Subcutaneous adipose tissue (tissue), 4 donors: ENCODE measurements around the gene AKT1. TPM values are rescaled to one million over a fixed set of nuclear protein-coding genes. Genes with fewer than 3 reads are reported as not detected.

Source experiments
- CTCF ChIP-seq: fragments of 450-650 bp; IDR thresholded peaks from one replicate; pipeline ENCODE4 v1.5.1; 2016; ENCODE audit warnings: low read depth, mild to moderate bottlenecking, control low read depth, antibody characterized with exemption, moderate library complexity
- total RNA-seq, 4 donors: library from RNA; depleted of rRNA; stranded (reverse); fragments of >200 nt; gene quantifications; one replicate each; pipeline ENCODE4 v1.1.0, GENCODE V29; 2016

The AKT1 gene
- total RNA-seq, result 100 to 1,000 TPM in 3 of 4 donors, 10 to 100 TPM in 1; 70.9 to 264 (median 110) TPM

DNA sequence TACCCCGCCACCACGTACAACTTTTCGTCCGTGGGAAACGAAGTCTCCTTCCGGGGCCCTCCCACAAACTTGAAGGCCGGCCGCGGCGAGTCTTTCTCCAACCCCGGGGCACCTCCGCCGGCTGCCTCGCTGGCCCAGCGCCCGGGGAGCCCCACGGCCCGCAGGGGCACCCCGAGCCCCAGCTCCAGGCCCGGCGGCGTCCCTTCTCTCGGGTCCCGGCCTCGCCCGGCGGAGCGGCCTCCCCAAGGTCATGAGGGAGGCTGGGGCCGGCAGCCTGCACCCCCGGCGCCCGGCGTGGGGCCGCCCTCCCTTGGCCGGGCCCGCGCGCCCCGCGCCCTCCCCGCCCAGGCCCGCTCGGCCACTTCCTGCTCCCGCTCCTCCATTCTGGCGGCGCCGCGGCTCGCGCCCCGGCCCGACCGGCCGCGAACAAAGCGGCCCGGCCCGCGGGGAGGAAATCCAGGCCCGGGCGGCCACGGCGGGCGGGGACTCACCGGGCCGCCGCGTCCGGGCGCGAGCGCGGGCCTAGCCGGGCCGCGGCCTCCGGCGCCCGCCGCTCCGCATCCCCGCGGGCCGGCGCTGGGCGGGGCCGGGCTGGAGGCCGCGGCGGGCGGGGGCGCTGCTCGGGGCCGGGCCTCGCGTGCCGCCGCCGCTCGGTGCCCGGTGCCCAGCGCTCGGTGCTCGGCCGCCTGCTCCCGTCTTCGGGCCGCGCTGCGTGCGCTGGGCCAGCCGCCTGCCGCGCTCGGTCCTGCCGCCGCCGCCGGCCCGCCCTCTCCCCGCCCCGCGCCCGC lies at the start of gene AKT1:
AKT1 (minus strand) TSS at position 756 of the 788 bp plus-strand sequence. CDS start 3,105 bp downstream, outside the sequence.
- TF ChIP-seq CTCF, result no peak

DNA sequence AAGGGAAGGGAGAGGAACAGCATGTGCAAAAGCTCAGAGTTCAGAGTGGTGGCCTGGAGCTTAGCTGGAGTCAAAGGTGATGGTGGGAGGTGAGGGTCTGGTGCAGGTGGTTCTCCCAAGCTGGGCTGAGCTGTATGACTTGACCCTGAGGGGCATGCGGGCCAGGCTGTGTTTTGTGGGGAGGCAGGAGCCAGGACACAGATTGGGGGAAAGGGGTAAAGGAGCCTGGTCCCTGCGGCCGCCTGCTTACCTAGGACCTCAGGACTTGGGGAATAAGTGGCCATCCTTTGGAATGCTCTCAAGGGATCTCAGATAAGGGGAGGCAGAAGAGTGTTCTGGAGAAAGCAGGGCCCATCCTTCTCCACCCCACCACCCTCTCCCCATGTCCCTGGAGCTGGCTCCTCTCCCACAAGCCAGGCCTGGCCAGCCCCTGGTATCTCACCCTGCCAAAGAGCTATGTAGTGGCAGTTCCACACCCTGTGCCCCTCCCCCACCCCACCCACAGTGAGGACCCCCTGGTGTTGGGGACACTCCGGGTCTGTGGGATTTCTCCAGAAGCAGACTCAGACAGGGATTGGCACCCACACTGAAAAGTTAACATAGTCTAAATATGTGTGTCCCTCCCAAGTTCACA lies 49.6 kb upstream of the AKT1 start:
- no peak for TF ChIP-seq CTCF

DNA sequence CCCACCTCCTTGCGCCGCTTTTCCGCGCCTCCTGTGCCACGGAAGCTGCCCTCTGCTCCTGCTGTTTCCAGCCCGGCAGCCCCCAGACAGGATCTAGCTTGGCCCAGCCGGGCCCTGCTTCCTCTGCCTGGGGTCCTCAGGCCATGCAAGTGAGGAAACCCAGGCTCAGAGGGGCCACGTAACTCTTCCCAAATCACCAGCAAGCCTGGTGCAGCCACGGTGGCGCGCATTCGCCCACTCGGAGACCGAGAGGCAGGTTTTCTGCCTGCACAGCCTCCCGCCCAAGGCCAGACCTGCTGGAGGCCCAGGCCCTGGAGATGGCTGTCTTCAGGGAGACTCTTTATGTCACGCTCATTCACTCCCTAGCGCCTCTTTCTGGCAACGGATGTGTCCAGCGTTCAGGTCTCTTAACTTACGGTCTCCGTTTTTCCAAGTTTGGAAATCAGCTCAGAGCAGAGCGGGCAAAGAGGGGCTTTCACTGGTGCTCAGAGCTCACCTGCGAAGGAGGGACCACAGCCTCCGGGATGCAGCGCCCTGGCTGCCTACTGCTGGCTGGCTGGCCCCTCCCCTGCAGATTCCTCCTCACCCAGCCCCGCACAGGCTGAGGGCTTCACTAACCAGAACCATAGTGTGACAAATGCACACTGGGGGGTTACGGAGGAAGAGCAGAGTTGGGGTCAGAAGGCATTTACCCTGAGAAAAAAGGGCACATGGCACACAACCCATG lies 48.9 kb upstream of the AKT1 start:
- no peak for TF ChIP-seq CTCF

DNA sequence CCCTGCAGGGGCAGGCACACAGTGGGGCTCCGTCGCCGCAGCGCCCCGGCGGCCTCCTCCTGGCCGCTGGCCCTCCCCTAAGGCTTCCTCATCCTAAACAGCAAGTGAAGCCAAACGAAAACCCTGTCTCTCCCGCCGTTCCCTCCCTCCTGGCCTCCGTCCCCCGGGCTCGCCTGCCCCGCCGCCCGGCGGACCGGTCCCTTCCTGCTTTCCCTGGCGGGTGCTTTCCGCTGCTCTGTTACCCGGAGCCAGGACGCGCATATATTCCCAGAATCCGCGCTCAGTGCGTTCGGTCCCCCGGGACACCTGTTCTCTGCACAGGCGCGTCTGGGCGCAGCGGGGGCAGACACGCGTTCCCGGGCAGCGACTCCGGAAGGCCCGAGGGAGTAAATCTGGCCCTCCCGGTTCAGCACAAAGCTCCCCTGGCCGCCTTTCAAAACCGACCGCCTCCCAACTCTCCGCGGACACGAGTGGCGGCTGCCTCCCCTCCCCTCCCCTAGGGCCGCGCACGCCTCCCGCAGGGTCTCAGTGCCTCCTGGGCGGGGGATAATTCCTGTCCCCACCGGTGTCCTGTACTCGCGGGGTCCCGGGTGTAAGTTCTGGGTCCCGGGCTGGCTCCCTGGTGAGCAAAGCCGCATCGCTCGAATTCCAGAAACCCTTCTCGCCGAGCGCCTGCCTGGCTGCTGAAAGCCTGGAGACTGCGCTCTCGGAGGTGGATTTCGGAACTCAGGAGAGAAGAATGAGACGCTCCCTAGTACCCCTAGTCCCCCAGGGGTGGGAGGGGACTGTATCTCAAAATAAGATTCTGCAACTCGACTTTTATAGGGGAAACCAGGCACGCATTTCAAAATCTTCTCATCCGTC lies 48.1 kb upstream of the AKT1 start:
- TF ChIP-seq CTCF, result no peak

DNA sequence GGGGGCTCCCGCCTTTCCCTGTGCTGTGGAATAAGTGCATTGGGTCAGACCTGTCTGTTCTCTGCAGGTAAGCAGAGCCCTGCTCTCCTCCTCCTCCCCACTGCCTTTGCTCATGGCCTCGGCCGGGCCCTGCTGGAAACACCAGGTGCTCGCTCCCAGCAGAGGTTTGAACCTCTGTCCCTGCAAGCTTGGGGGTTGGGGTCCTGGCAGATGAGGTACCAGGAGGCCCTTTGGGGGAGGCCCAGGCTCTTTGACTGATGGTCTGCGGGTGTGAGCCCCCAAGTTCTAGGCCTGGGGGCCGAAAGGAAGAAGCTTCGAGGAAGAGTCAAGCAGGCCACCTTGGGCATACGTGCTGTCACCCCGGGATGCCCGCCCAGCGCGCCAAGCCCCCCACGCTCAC lies 47.5 kb upstream of the AKT1 start:
- TF ChIP-seq CTCF, result no peak

GRCh38 chr14:104841730-104842129 lies 46.2 kb upstream of the AKT1 start:
- TF ChIP-seq CTCF, result no peak
